GM12875 (cell line): Measurements from ENCODE around the gene GALNT17.
"Not testable (repeated sequence)": the region's sequence is repeated elsewhere in the genome, so short reads cannot be mapped to it uniquely, and the experiment has no call there.

Experiments used
- H3K4me3 ChIP-seq: one replicate; pipeline ENCODE4 v1.5.1; 2011; ENCODE audit warnings: low read depth, low read length, control low read depth
- CTCF ChIP-seq: IDR thresholded peaks from 2 replicates; pipeline ENCODE4 v1.5.1; 2011; ENCODE audit warnings: low read depth, mild to moderate bottlenecking, control low read depth, inconsistent platforms, low read length, moderate library complexity, borderline replicate concordance; ENCODE audit not compliant: insufficient read depth

The GALNT17 gene

GRCh38 chr7:71638108-71638507, 506.2 kb downstream of the GALNT17 start:
- no peak for TF ChIP-seq CTCF
- H3K4me3 ChIP-seq = no peak overlapping the region

- no peak for TF ChIP-seq CTCF
These were observed 507.6 kb downstream of the GALNT17 start for GRCh38 chr7:71639382-71640085.

GRCh38 chr7:71643031-71643430, 511.1 kb downstream of the GALNT17 start:
- H3K4me3 ChIP-seq = not testable (repeated sequence)

More at GRCh38 chr7:71639382-71640085, 507.6 kb downstream of the GALNT17 start:
- no peak overlapping the region for H3K4me3 ChIP-seq

GRCh38 chr7:71645836-71646235, 513.9 kb downstream of the GALNT17 start:
- no peak for TF ChIP-seq CTCF
- H3K4me3 ChIP-seq = no peak overlapping the region

- TF ChIP-seq CTCF = no peak
- no peak overlapping the region for H3K4me3 ChIP-seq
These were observed 517.9 kb downstream of the GALNT17 start for GRCh38 chr7:71649812-71650211.

- no peak overlapping the region for H3K4me3 ChIP-seq
- no peak for TF ChIP-seq CTCF
These were observed 518.9 kb downstream of the GALNT17 start for GRCh38 chr7:71650653-71651337.

GRCh38 chr7:71652510-71652909, 520.6 kb downstream of the GALNT17 start:
- TF ChIP-seq CTCF = no peak
- H3K4me3 ChIP-seq = no peak overlapping the region
